ENCODE measurements around the gene COMMD6. TPM values are rescaled to one million over a fixed set of nuclear protein-coding genes. Genes with fewer than 3 reads are reported as not detected.

Gene COMMD6
- total and polyA plus RNA-seq, 2 donors (not counting 1 experiment from before 2014, with no cell fraction given): 89.7 to 125 TPM

- Histone ChIP-seq H3K4me2 (ENCODE audit: extremely low read depth, insufficient read depth, low read length) (no peak overlapping the region), H3K9ac (ENCODE audit: insufficient read depth, low read length) (no peak overlapping the region), H3K4me3 (replicated peaks in 1 of 4; ENCODE audit: control extremely low read depth in 1 of 4, insufficient read depth in 1 of 4, low read depth in 3 of 4, low read length in 4 of 4) (no peak overlapping the region), H4K20me1 (ENCODE audit: control insufficient read depth, extremely low read depth, insufficient read depth, low read length) (no peaks in the 10 kb centered on the region), H3K27me3 (ENCODE audit: control insufficient read depth, insufficient read depth, low read length) (no peaks in the 10 kb centered on the region), H2AFZ (ENCODE audit: low read length) (no peak overlapping the region), H3K79me2 (ENCODE audit: control insufficient read depth, insufficient read depth, low read length) (no peaks in the 10 kb centered on the region), H3K36me3 (ENCODE audit: control insufficient read depth, insufficient read depth, low read length) (no peaks in the 10 kb centered on the region), H3K4me1 (ENCODE audit: control insufficient read depth, extremely low read depth, insufficient read depth, low read length) (peaks cover 2% of the 10 kb centered on the region), H3K27ac (ENCODE audit: insufficient read depth, low read length) (no peak overlapping the region), H3K9me3 (ENCODE audit: control insufficient read depth, insufficient read depth, low read depth, low read length) (no peaks in the 10 kb centered on the region)
- DNase-seq (ENCODE audit: low read depth in 2 of 2): peak; percentile 36 to 68
- TF ChIP-seq CTCF (conservative IDR thresholded peaks at IDR 0.05 in 1 of 2, IDR thresholded peaks at IDR 0.05 in 1 of 2; ENCODE audit: low read depth in 1 of 2, low read length in 2 of 2): peak in 1 of 2 donors; percentile 49
- no peak for TF ChIP-seq EZH2 (IDR thresholded peaks at IDR 0.05; ENCODE audit: low read length, missing control alignments)
Measured at GRCh38 chr13:75566658-75567057, 29.0 kb upstream of the COMMD6 start.

GRCh38 chr13:75558145-75558840 is 20.7 kb upstream of the COMMD6 start:
- Histone ChIP-seq H4K20me1 (ENCODE audit: control insufficient read depth, extremely low read depth, insufficient read depth, low read length) (no peaks in the 10 kb centered on the region), H3K27ac (ENCODE audit: insufficient read depth, low read length) (no peak overlapping the region), H3K79me2 (ENCODE audit: control insufficient read depth, insufficient read depth, low read length) (no peaks in the 10 kb centered on the region), H3K4me1 (ENCODE audit: control insufficient read depth, extremely low read depth, insufficient read depth, low read length) (no peaks in the 10 kb centered on the region), H3K27me3 (ENCODE audit: control insufficient read depth, insufficient read depth, low read length) (no peaks in the 10 kb centered on the region), H3K4me3 (replicated peaks in 1 of 4; ENCODE audit: control extremely low read depth in 1 of 4, insufficient read depth in 1 of 4, low read depth in 3 of 4, low read length in 4 of 4) (no peak overlapping the region), H2AFZ (ENCODE audit: low read length) (no peak overlapping the region), H3K9me3 (ENCODE audit: control insufficient read depth, insufficient read depth, low read depth, low read length) (no peaks in the 10 kb centered on the region), H3K4me2 (ENCODE audit: extremely low read depth, insufficient read depth, low read length) (no peak overlapping the region), H3K36me3 (ENCODE audit: control insufficient read depth, insufficient read depth, low read length) (peaks cover 3% of the 10 kb centered on the region), H3K9ac (ENCODE audit: insufficient read depth, low read length) (no peak overlapping the region)
- TF ChIP-seq CTCF (conservative IDR thresholded peaks at IDR 0.05 in 1 of 2, IDR thresholded peaks at IDR 0.05 in 1 of 2; ENCODE audit: low read depth in 1 of 2, low read length in 2 of 2) (no peak), EZH2 (IDR thresholded peaks at IDR 0.05; ENCODE audit: low read length, missing control alignments) (no peak)
- DNase-seq (ENCODE audit: low read depth in 2 of 2): no peak

- no peak overlapping the region for H3K9ac ChIP-seq (ENCODE audit: insufficient read depth, low read length)
- H3K36me3 ChIP-seq (ENCODE audit: control insufficient read depth, insufficient read depth, low read length): peaks cover 4% of the 10 kb centered on the region
- TF ChIP-seq CTCF (conservative IDR thresholded peaks at IDR 0.05 in 1 of 2, IDR thresholded peaks at IDR 0.05 in 1 of 2; ENCODE audit: low read depth in 1 of 2, low read length in 2 of 2) (no peak), EZH2 (IDR thresholded peaks at IDR 0.05; ENCODE audit: low read length, missing control alignments) (no peak)
- no peak for DNase-seq (ENCODE audit: low read depth in 2 of 2)
- H3K9me3 ChIP-seq (ENCODE audit: control insufficient read depth, insufficient read depth, low read depth, low read length): no peaks in the 10 kb centered on the region
- no peak overlapping the region for H3K27ac ChIP-seq (ENCODE audit: insufficient read depth, low read length)
- no peak overlapping the region for H3K4me3 ChIP-seq (replicated peaks in 1 of 4; ENCODE audit: control extremely low read depth in 1 of 4, insufficient read depth in 1 of 4, low read depth in 3 of 4, low read length in 4 of 4)
- H3K79me2 ChIP-seq (ENCODE audit: control insufficient read depth, insufficient read depth, low read length): no peaks in the 10 kb centered on the region
- H3K4me1 ChIP-seq (ENCODE audit: control insufficient read depth, extremely low read depth, insufficient read depth, low read length): no peaks in the 10 kb centered on the region
- H3K27me3 ChIP-seq (ENCODE audit: control insufficient read depth, insufficient read depth, low read length): no peaks in the 10 kb centered on the region
- H3K4me2 ChIP-seq (ENCODE audit: extremely low read depth, insufficient read depth, low read length): no peak overlapping the region
- H2AFZ ChIP-seq (ENCODE audit: low read length): no peak overlapping the region
- H4K20me1 ChIP-seq (ENCODE audit: control insufficient read depth, extremely low read depth, insufficient read depth, low read length): no peaks in the 10 kb centered on the region
Measured at GRCh38 chr13:75556961-75557360, 19.3 kb upstream of the COMMD6 start.
